H1 (cell line): ENCODE results near the gene CHTF18. TPM values are rescaled to one million over a fixed set of nuclear protein-coding genes. Genes with fewer than 3 reads are reported as not detected.

Experiments used
- MAFK ChIP-seq: IDR thresholded peaks from 2 replicates; pipeline ENCODE4 v1.6.1; 2012; ENCODE audit warnings: low read depth, mild to moderate bottlenecking, improper control_type of control experiment, low read length
- RXRA ChIP-seq: IDR thresholded peaks from 2 replicates; pipeline ENCODE4 v1.6.1; 2011; ENCODE audit warnings: low read depth, mild to moderate bottlenecking, low read length, moderate library complexity; ENCODE audit not compliant: insufficient read depth
- polyA plus RNA-seq, 7 experiments: library from polyadenylated mRNA; depleted of rRNA in 3 of 7; stranded (reverse) in 5 of 7; unstranded in 2 of 7; fragments of >200 nt in 5 of 7; fragments of 200-250 nt in 2 of 7; gene quantifications; 1 replicate in 5 of 7; 2 replicates in 1 of 7; 4 replicates in 1 of 7; pipeline versions ENCODE4 v1.2.1 to v1.2.3, GENCODE V29; 2011 to 2013; ENCODE audit warnings: missing spikeins in 2 of 7, mixed read lengths in 2 of 7
- total RNA-seq: library from RNA; stranded (reverse); fragmentation: NEBNext Ultra II Directional; extraction: Animal tissue kit (Norgen Biotek cat#: 25700); gene quantifications from 2 replicates; pipeline ENCODE4 v1.2.1, GENCODE V29; 2021

CHTF18 gene
- total and polyA plus RNA-seq, 2 of the 8 experiments (the other 6 are each of a cell fraction or from before 2014, with no cell fraction given): 75.3 to 104 TPM

- no peak for TF ChIP-seq MAFK
- no peak for TF ChIP-seq RXRA
- TF ChIP-seq, all 59 proteins: peak for 0
These were observed 29.7 kb downstream of the CHTF18 start (continued) for GRCh38 chr16:818132-818531.
